Measurements from ENCODE around the gene CHCHD10.

DNA sequence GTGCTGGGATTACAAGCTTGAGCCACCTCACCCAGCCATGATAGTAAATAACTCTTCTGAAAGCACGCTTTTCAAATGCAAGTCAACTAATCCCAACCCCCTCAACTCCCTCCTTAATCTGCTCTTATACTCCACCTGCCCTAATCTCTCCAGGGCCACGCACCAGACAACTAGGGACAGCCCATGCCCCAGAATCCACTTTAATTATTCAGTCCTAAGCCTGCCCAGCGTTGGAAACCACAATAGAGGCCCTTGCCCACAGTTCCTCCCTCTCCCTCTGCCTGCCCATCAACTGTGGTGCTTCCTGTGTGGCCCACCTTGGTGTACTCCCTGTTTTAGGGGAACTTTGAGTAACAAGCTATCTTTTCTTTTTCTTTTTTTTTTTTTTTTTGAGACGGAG lies 10.9 kb downstream of the CHCHD10 start:
- TF ChIP-seq CTCF (IDR thresholded peaks at IDR 0.05) (no peak), POLR2A (IDR thresholded peaks at IDR 0.05) (no peak)

Data from Peyer's patch (tissue), 4 donors.